Measurements from ENCODE around the gene TGFBR3. TPM values are rescaled to one million over a fixed set of nuclear protein-coding genes. Genes with fewer than 3 reads are reported as not detected.

Gene TGFBR3
- total and polyA plus RNA-seq, 8 donors = 4.2 to 689 (median 71.5) TPM

DNA sequence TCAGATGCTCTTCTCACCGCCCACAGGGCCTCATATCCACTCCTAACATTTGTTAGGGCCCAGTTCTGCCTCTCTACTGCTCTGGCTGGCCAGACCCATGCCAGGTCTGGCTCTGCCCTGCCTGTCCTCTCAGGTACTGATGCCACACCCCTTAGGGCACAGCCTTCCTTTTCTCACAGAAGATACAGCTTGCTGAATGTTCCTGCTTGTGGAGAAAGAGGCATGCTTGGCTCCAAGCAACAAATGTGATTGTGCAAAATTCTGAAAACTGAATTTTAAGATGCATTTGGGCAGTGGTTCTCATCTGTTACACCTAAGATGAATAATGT, 178.1 kb downstream of the TGFBR3 start:
- Histone ChIP-seq H3K36me3 (peaks cover 0 to 79% (median 48%) of the 10 kb centered on the region in 4 donors), H3K27me3 (no peaks in the 10 kb centered on the region), H3K9me3 (no peaks in the 10 kb centered on the region), H3K4me1 (peaks cover 0 to 23% (median 5%) of the 10 kb centered on the region in 4 donors), H3K4me3 (no peak overlapping the region), H3K27ac (no peak overlapping the region)
- no peak for DNase-seq
- TF ChIP-seq POLR2A (IDR thresholded peaks at IDR 0.05) = no peak
- no peak for TF ChIP-seq POLR2AphosphoS5 (IDR thresholded peaks at IDR 0.05)
- TF ChIP-seq EP300 (IDR thresholded peaks at IDR 0.05) = no peak
- TF ChIP-seq, protein P1, sequence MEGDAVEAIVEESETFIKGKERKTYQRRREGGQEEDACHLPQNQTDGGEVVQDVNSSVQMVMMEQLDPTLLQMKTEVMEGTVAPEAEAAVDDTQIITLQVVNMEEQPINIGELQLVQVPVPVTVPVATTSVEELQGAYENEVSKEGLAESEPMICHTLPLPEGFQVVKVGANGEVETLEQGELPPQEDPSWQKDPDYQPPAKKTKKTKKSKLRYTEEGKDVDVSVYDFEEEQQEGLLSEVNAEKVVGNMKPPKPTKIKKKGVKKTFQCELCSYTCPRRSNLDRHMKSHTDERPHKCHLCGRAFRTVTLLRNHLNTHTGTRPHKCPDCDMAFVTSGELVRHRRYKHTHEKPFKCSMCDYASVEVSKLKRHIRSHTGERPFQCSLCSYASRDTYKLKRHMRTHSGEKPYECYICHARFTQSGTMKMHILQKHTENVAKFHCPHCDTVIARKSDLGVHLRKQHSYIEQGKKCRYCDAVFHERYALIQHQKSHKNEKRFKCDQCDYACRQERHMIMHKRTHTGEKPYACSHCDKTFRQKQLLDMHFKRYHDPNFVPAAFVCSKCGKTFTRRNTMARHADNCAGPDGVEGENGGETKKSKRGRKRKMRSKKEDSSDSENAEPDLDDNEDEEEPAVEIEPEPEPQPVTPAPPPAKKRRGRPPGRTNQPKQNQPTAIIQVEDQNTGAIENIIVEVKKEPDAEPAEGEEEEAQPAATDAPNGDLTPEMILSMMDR (IDR thresholded peaks at IDR 0.05) = no peak
- intact Hi-C loops (cut with DNase I; ENCODE audit: low total_unique reads) = no loop called here
- WGBS, 5 donors = 89 to 100% (median 96%) methylated on average over 1 of the region's 1 CpG

DNA sequence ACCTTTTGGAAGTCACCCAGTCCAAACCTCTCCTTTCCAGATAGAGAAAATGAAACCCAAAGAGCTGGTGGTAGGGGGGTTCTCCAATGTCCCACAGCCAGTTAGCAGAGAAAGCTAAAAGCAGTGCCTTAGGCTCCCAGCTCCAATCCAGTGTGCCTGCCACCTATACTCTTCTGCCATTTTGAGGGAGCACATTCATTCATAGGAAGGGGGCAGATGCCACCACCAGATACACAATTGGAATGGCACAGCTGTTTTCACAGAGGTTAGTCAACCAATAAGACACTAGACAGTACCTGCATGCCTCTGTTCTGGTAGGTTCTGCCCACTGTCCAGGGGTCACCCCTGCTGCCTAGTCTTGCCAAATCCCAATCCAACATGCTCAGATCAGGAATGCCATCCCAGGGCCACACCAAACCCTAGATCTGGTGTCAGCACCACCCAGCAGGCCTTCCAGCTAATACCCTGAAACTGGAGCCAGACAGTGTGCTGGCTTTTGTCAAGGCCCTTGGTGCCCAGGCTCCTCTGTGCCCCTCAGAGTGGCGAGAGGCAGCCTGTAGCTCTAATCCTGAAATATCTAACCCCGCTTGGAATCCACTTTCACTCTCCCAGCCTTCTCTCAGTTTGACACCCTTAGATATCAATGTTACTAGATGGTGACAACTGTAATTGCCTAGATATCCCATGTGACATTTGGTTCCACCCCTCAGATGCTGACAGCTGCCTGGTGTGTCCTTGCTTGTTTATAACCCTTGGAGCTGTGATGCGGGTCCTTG, 178.6 kb downstream of the TGFBR3 start:
- Histone ChIP-seq H3K36me3 (peaks cover 0 to 79% (median 48%) of the 10 kb centered on the region in 4 donors), H3K27me3 (no peaks in the 10 kb centered on the region), H3K4me3 (no peak overlapping the region), H3K27ac (no peak overlapping the region), H3K4me1 (peaks cover 0 to 18% (median 2%) of the 10 kb centered on the region in 4 donors), H3K9me3 (no peaks in the 10 kb centered on the region)
- intact Hi-C loops (cut with DNase I; ENCODE audit: low total_unique reads) = no loop called here
- DNase-seq = no peak
- 93 to 99% (median 96%) methylated on average over 3 of the region's 3 CpGs for WGBS, 5 donors
- no peak for TF ChIP-seq POLR2AphosphoS5 (IDR thresholded peaks at IDR 0.05)
- TF ChIP-seq POLR2A (IDR thresholded peaks at IDR 0.05) = no peak
- no peak for TF ChIP-seq EP300 (IDR thresholded peaks at IDR 0.05)
- TF ChIP-seq, protein P1 (IDR thresholded peaks at IDR 0.05) = no peak

DNA sequence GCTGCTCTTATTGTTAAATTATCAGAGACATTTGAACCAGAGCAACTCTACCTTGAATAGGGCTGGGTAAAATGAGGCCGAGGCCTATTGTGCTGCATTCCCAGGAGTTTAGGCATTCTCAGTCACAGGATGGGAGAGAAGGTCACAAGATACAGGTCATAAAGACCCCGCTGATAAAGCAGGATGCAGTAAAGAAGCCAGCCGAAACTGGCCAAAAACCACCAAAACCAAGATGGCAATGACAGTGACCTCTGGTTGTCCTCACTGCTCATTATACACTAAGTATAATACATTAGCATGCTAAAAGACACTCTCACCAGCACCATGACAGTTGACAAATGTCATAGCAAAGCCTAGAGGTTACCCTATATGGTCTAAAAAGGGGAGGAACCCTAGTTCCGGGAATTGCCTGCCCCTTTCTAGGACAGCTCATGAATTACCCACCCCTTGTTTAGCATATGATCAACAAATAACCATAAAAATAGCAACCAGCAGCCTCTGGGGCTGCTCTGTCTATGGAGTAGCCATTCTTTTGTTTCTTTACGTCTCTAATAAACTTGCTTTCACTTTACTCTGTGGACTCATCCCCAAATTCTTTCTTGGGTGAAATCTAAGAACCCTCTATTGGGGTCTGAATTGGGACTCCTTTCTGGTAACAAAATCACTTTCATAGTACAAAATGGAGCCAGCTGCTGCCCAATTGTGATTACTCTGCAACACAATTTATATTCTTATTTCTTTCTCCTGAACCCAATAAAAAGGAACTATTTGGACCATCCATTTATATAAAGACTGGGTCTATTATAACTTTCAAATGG, 179.6 kb downstream of the TGFBR3 start:
- TF ChIP-seq POLR2AphosphoS5 (IDR thresholded peaks at IDR 0.05) (no peak), POLR2A (IDR thresholded peaks at IDR 0.05) (no peak), EP300 (IDR thresholded peaks at IDR 0.05) (no peak)
- TF ChIP-seq, protein P1 (IDR thresholded peaks at IDR 0.05) = no peak
- peaks cover 0 to 10% (median 1%) of the 10 kb centered on the region in 4 donors for H3K4me1 ChIP-seq
- H3K9me3 ChIP-seq = no peaks in the 10 kb centered on the region
- H3K36me3 ChIP-seq = peaks cover 0 to 69% (median 39%) of the 10 kb centered on the region in 4 donors
- DNase-seq = no peak
- no peaks in the 10 kb centered on the region for H3K27me3 ChIP-seq
- WGBS, 5 donors = 69 to 90% (median 75%) methylated on average over 5 of the region's 5 CpGs
- H3K4me3 ChIP-seq = no peak overlapping the region
- H3K27ac ChIP-seq = peak overlapping the region in 1 of 5 donors; percentile 8
- intact Hi-C loops (cut with DNase I; ENCODE audit: low total_unique reads) = no loop called here

DNA sequence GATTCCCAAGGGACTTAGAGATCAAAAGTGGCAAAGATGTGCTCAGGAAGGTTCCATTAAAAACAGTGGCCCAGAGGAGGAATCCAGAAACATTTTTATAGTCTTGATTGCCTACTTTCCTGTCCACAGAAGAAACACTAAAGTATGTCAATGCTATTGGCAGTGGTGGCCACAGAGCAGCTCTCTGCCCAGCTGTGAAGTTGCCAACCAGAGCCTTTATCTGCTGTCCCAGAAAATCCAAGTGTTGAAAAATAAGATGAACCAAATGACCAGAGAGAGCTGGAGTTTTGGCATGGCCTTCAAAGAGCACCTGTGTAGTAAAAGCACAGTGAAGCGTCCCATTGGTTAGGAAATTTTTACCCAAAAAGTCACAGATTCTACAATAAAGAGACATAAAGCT, 181.2 kb downstream of the TGFBR3 start:
- intact Hi-C loops (cut with DNase I; ENCODE audit: low total_unique reads) = no loop called here
- H3K27me3 ChIP-seq = no peaks in the 10 kb centered on the region

More for the DNA sequence above, 181.2 kb downstream of the TGFBR3 start:
- WGBS, 5 donors = 92 to 100% (median 96%) methylated on average over 1 of the region's 1 CpG
- Histone ChIP-seq H3K9me3 (no peaks in the 10 kb centered on the region), H3K4me1 (peaks cover 0 to 16% (median 6%) of the 10 kb centered on the region in 4 donors), H3K36me3 (peaks cover 0 to 53% (median 28%) of the 10 kb centered on the region in 4 donors), H3K4me3 (no peak overlapping the region), H3K27ac (no peak overlapping the region)
- no peak for DNase-seq
- TF ChIP-seq EP300 (IDR thresholded peaks at IDR 0.05) = no peak
- TF ChIP-seq POLR2AphosphoS5 (IDR thresholded peaks at IDR 0.05) = no peak
- TF ChIP-seq, protein P1 (IDR thresholded peaks at IDR 0.05) = no peak
- no peak for TF ChIP-seq POLR2A (IDR thresholded peaks at IDR 0.05)

All from stomach (tissue), 9 donors.